Nucleus accumbens (tissue), 56 donors: ENCODE results near the gene THSD7B.

ENCODE experiments used
- DNase-seq, 56 donors: peaks; one replicate each; lab custom pipeline; 2025; lab: John Stamatoyannopoulos, UW

THSD7B gene

DNA sequence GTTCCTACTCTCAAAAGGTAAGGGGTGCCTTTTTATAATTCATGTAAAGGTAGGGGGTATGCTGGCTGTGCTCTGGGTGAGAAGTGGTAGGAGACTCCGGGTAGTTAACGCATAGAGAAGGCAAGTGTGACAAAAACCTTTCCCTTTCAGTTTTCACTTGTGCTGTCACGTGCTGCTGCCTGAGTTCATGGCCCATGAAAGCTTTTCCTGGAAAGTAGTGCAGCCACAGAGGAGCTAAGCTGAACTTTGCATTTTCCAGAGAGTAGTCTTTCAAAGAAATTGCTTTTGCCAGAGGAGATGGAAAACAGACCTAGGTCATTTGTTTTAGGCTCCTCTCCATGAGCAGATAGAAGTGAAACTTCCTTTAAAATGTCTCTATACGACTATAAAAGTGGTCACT is 44.7 kb downstream of the THSD7B start:
- no peak for DNase-seq

DNA sequence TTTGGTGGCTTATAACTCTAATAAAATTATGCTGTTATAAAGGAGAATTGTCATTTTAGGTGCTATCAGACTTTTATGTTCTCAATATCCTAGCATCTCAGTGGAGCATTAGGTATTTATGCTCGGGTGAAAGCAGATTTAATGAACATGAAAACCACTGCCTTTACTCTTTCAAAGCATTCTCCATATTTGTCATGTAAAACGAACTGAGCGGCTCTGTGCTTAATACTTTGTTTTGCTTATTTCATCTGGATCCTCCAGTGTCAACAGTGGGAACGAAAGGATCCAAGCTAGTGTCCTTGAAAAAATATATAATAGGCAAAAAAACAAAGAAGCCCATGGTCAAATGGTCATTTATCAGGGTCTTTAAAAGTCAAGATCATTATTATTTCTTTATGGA is 53.5 kb downstream of the THSD7B start:
- no peak for DNase-seq

DNA sequence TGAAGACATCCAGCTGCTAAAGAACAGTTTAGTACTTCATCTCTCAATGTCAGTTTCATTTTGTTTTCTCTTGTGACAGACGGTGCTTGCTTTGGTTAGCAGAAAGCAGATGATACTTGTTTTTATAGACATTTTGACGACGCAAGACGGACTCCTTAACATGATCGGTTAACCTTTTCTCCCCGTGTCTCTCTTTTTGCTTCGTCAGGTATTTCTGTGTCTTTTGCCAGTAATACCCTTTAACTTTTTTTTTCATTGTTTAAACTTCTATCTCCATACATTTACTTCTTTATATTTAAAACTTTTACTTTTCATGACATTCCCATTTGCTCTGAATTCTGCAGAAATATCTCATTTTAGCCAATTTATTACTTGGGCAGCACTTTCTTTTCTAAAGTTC is 57.9 kb downstream of the THSD7B start:
- no peak for DNase-seq

GRCh38 chr2:136828162-136828561 is 62.8 kb downstream of the THSD7B start:
- DNase-seq: no peak

DNA sequence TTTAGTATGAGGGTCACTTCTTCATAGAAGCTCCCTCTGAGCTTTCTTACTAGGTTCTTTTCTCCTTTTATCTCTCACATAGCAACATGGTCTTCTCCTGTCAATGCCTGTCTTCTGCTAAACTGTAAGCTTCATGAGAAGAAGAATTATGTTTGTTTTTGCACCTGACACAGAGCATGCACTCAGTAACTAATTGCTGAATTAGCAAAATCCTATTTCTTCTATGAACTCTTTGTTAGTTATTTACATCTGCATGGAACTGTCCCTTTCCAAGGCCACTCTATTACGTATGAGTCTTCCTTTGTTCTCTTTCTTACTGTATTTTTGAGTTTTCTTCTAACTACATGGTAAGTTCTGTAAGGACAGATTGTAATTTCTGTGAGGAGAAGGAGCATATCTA is 63.4 kb downstream of the THSD7B start:
- no peak for DNase-seq

DNA sequence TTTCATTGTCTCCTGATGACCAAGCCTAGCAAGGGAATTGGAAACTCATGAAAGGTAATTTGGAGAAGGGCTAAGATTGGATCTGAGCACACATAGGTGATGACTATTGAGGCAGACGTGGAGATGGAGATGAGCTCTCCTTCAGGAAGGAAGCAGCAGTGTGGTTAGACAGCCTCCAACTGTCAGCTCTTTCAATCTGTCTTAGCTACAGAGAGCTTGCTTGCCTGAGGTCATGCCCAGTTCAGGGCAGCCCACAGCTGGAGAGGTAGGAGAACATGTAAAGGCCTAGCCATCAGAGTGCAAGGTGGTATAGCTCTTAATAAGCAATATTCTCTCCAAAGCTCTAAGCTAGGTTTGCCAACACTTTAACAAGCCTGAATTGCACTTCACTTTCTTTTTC is 79.2 kb downstream of the THSD7B start:
- no peak for DNase-seq

DNA sequence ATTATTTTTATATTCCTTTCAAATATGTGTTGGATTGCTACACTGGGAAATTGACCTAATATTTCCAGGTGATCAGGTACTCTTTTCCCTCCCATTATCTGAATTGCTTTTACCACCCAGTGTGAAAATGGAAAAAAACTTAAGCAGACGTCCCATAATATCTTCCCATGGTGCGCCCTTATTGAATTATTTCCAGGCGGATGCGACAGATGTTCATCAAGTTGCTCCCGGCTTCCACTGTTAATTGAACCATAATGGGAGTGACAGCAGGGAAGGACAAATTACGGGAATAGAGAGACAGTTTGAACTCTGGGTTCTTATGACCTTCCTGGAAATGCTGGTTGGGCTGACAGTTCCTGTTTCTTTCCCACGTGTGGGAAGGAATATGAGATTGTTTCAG is 93.3 kb downstream of the THSD7B start:
- no peak for DNase-seq

- DNase-seq: no peak
Observed at GRCh38 chr2:136860443-136860958, 95.2 kb downstream of the THSD7B start.

- DNase-seq: no peak
Observed at GRCh38 chr2:136863468-136863867, 98.1 kb downstream of the THSD7B start.

GRCh38 chr2:136863874-136864273 is 98.5 kb downstream of the THSD7B start:
- no peak for DNase-seq

DNA sequence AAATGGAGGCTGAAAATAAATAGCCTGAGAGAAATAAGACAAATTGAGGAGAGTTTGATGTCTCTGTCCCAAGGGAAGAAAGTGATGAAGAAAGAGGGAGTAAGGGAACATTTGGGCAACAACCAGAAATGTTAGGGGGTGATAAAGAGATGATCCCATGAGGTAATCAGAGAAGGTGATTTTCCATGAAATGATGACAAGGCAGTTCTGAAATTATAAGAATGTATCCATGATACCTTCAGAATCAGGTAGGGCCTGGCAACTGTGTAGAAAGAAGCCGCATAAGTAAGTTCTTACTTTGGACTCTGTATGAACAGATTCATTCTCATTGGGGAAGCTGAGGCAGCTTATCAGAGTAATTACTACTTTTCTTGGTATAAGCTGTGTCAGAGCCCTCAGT is 106.1 kb downstream of the THSD7B start:
- no peak for DNase-seq

DNA sequence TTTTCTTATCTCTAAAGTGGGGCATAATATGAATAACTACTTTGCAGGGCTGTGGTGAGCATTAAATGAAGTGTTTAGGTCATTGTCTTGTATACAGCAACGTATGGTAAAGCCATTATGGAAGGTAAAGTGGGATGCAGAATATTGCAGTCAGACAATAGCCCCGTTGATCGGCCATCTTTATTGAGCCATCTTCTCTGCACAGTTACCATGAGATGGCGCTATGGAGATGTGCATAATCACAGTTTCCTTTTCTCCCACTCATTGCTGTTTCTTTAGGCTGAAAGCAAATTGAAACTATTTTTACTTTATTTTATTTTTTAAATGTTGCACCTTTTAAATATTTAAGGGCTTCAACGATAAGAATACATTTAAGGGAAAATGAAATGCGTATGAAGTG is 108.9 kb downstream of the THSD7B start:
- DNase-seq: no peak

DNA sequence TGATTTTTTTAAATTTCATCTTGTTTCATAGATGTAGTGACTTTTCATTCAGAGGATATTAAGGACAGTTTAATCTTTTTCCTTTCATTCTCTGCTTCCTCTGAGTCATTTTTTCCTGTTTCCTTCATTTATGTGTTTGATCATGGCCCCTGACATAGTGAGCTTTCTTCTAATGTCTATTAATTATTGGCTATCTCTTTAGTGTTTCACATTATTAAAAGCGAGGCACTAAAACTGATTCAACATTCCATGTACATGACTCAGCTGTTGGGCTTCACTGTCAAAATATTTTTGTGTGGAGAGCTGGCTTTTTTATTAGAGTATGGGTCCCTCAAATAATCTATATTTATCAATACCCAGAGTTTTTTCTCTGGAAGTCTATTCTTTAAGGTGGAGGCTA is 125.8 kb downstream of the THSD7B start:
- DNase-seq: no peak

GRCh38 chr2:136894007-136894634 is 128.8 kb downstream of the THSD7B start:
- no peak for DNase-seq

GRCh38 chr2:136901732-136902131 is 136.4 kb downstream of the THSD7B start:
- no peak for DNase-seq

GRCh38 chr2:136905779-136906178 is 140.4 kb downstream of the THSD7B start:
- DNase-seq: no peak

- no peak for DNase-seq
Observed at GRCh38 chr2:136909777-136910176, 144.4 kb downstream of the THSD7B start.

- no peak for DNase-seq
Observed at GRCh38 chr2:136916131-136916530, 150.8 kb downstream of the THSD7B start.

GRCh38 chr2:136917411-136917881 is 152.1 kb downstream of the THSD7B start:
- DNase-seq: no peak

DNA sequence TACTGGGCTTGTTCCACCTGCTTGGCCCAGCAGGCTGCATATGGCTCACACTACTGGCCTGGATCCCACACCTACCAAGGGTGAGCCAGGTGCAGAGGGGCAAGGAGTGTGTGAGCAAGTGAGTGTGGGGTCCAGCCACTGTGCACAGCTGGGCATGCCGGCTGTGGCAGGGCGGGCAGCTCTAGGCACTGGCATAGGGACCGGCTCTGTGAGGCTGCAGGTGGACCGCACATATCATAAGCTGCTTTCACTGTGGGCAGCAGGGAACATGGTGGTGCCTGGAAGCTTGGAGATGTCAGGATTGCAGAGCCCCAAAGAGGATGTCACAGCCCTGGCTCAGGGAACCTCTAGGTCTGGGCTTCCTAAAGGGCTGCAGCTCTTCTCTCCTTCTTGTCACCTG is 154.3 kb downstream of the THSD7B start:
- no peak for DNase-seq

DNA sequence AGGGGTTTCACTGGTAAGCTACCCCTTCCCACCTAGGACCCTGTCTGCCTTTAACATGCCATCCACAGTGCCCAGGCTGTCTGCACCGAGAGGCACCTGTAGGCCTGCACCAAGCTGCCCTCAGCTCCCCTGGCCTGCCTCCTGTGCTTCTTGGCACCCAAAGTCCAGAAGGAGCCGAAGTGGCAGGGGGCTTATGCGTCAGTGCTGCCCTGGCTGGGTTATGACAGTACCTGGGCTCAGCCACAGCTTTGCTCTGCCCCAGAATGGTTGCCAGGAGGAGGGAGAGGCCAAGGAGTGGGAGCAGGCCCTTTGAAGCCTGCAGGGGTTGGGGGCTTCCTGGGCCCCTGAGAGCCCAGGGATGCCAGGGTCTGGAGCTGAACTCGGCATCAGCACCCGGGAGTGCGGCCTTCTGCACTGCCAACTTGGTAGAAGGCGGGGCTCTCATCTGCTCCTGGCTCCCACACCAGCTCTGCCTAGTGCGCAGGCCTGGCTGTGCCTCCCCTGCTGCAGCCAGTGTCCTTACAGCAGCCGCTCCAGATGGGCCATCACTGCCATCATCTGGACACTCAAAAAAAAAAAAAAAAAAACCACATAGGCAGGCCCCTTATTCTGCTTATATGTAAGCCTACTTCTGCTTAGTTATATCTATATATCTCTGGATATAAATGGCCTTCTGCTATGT is 155.4 kb downstream of the THSD7B start:
- peak in 1 of 56 donors; percentile 7 for DNase-seq

GRCh38 chr2:136927156-136927555 is 161.8 kb downstream of the THSD7B start:
- no peak for DNase-seq
